Measurements from ENCODE around the gene CNR1.

Gene CNR1

GRCh38 chr6:88143421-88144157, 22.6 kb downstream of the CNR1 start:
- DNase-seq (ENCODE audit: low read depth in 2 of 2), result no peak

GRCh38 chr6:88142297-88142668, 23.9 kb downstream of the CNR1 start:
- no peak for DNase-seq (ENCODE audit: low read depth in 2 of 2)

GRCh38 chr6:88141561-88142296, 24.4 kb downstream of the CNR1 start:
- no peak for DNase-seq (ENCODE audit: low read depth in 2 of 2)

- no peak for DNase-seq (ENCODE audit: low read depth in 2 of 2)
These were observed 28.2 kb downstream of the CNR1 start for GRCh38 chr6:88137915-88138314.

- DNase-seq (ENCODE audit: low read depth in 2 of 2), result no peak
These were observed 30.5 kb downstream of the CNR1 start for GRCh38 chr6:88135578-88136114.

- DNase-seq (ENCODE audit: low read depth in 2 of 2), result no peak
These were observed 31.6 kb downstream of the CNR1 start for GRCh38 chr6:88134575-88134974.

GRCh38 chr6:88133718-88134117, 32.4 kb downstream of the CNR1 start:
- DNase-seq (ENCODE audit: low read depth in 2 of 2), result no peak

- DNase-seq (ENCODE audit: low read depth in 2 of 2), result no peak
These were observed 41.1 kb downstream of the CNR1 start for GRCh38 chr6:88124925-88125557.

GRCh38 chr6:88120635-88121034, 45.5 kb downstream of the CNR1 start:
- DNase-seq (ENCODE audit: low read depth in 2 of 2), result no peak

GRCh38 chr6:88119769-88120168, 46.4 kb downstream of the CNR1 start:
- no peak for DNase-seq (ENCODE audit: low read depth in 2 of 2)

- no peak for DNase-seq (ENCODE audit: low read depth in 2 of 2)
These were observed 49.9 kb downstream of the CNR1 start for GRCh38 chr6:88116276-88116675.

GRCh38 chr6:88115307-88115706, 50.8 kb downstream of the CNR1 start:
- no peak for DNase-seq (ENCODE audit: low read depth in 2 of 2)

GRCh38 chr6:88114838-88115237, 51.3 kb downstream of the CNR1 start:
- DNase-seq (ENCODE audit: low read depth in 2 of 2), result no peak

- DNase-seq (ENCODE audit: low read depth in 2 of 2), result no peak
These were observed 54.2 kb downstream of the CNR1 start for GRCh38 chr6:88111991-88112390.

- no peak for DNase-seq (ENCODE audit: low read depth in 2 of 2)
These were observed 58.9 kb downstream of the CNR1 start for GRCh38 chr6:88107241-88107640.

GRCh38 chr6:88105741-88106340, 60.3 kb downstream of the CNR1 start:
- DNase-seq (ENCODE audit: low read depth in 2 of 2), result no peak
